ENCODE measurements around the gene SLC52A1.
"Not testable (repeated sequence)": the region's sequence is repeated elsewhere in the genome, so short reads cannot be mapped to it uniquely, and the experiment has no call there.

The SLC52A1 gene

DNA sequence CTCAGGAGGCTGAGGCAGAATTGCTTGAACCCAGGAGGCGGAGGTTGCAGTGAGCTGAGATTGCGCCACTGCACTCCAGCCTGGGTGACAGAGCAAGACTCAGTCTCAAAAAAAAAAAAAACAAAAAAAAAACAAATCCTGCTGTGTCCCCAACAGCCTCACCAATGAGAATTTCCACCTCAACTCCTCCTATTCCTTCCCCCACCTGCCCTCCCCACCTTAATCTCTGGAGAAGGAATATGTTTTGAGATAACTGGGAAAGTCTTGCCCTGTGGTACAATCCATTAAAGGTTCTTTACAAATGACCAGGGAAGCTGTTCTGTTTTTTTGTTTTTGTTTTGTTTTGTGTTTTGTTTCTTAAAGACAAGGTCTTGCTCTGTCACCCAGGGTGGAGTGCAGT is 5.1 kb downstream of the SLC52A1 start:
- DNase-seq = not testable (repeated sequence)

DNA sequence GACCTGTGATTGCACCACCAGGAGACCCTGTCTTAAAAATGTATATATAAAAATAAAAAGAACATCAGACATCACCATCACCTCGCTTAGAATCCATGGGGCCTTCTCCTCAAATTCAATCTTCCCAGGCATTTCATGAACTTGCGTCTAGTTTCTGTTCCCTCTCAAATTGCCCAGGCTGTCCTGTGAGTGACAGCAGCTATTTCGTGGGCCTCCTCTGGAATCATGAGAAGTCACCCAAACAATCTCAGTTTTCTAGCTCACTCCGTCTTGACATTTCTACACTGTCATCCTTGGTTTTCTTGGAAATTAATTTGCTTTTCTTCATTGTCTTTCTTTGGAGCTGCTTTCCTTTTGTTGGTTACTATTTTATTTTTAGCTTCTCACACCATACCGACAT is 7.3 kb downstream of the SLC52A1 start:
- DNase-seq = no peak

DNA sequence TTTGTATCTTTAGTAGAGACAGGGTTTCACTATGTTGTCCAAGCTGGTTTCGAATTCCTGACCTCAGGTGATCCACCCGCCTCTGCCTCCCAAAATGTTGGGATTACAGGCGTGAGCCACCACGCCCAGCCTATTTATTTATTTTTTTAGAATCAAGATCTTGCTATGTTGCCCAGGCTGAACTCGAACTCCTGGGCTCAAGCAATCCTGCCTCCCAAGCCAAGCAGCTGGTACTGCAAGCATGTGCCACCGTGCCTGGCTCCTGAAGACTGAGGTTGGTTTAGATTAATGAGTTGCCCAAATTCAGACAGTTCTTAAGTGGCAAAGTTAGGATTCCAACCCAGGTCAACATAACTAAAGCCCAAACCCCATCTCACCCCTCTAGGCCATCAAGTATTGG is 7.9 kb downstream of the SLC52A1 start:
- DNase-seq = no peak

DNA sequence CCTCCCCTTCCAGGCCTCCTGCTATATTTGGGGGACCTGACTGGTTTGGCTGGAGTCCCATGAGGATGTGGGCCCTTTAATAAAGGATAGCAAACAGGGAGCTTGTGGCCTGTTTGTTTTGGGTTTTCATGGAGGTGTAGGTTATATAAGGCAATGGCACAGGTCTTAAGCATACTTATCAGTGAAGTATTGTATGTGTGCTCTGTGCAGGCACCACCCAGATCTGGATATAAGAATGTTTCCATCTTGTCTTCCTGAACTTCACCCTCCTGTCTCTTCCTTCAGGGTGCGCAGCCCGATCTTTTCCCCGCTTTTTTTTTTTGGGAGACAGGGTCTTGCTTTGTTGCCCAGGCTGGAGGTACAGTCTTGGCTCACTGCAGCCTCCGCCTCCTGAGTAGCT is 10.6 kb downstream of the SLC52A1 start:
- DNase-seq = no peak

DNA sequence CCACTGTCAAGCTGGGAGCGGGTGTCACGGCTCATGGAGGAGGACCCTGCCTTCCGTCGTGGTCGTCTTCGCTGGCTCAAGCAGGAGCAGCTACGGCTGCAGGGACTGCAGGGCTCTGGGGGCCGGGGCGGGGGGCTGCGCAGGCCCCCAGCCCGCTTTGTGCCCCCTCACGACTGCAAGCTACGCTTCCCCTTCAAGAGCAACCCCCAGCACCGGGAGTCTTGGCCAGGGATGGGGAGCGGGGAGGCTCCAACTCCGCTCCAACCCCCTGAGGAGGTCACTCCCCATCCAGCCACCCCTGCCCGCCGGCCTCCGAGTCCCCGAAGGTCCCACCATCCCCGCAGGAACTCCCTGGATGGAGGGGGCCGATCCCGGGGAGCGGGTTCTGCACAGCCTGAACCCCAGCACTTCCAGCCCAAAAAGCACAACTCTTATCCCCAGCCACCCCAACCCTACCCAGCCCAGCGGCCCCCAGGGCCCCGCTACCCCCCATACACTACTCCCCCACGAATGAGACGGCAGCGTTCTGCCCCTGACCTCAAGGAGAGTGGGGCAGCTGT is 11.6 kb downstream of the SLC52A1 start:
- DNase-seq = no peak

DNA sequence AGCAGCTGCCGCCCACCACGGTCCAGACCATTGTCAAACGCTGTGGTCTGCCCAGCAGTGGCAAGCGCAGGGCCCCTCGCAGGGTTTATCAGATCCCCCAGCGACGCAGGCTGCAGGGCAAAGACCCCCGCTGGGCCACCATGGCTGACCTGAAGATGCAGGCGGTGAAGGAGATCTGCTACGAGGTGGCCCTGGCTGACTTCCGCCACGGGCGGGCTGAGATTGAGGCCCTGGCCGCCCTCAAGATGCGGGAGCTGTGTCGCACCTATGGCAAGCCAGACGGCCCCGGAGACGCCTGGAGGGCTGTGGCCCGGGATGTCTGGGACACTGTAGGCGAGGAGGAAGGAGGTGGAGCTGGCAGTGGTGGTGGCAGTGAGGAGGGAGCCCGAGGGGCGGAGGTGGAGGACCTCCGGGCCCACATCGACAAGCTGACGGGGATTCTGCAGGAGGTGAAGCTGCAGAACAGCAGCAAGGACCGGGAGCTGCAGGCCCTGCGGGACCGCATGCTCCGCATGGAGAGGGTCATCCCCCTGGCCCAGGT is 13.0 kb downstream of the SLC52A1 start:
- DNase-seq = no peak

DNA sequence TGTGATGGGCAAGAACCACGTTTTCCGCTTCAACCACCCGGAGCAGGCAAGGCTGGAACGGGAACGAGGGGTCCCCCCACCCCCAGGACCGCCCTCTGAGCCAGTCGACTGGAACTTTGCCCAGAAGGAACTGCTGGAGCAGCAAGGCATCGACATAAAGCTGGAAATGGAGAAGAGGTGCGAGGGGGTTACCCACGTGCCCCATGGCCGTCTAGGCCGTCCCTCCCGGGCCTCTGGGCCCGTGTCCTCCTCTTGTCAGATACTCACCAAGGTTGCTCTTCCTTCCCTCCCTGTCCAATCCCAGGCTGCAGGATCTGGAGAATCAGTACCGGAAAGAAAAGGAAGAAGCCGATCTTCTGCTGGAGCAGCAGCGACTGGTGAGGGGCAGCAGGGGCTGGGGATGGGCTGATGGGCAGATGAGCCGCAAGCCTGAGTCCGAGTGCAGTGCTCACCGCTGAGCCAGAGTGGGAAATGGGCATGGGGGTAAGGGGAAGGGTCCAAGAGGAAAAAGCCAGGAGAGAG is 14.7 kb downstream of the SLC52A1 start:
- DNase-seq = no peak

DNA sequence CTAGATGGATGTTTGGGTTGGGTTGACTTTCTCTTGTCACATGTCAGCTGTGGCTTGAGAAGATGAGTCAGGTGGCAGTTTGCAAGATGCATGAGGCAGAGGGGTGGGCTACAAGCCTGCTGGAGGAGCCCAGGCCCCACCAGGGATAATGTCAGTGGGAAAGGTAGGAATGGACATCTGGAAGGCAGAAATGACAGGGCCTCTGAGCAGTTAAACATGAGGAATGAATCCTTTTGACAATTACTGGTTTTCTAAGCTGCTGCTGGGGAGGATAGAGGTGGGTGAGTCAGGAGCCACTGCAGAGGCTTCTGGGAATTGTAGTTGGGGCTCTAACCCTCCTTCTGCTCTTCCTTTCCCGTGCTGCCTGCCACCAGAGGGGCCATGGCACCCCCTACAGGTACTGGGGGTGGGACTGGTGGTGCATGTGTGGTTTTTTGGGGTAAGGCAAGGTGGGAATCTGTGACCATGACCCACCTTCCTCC is 15.7 kb downstream of the SLC52A1 start:
- no peak for DNase-seq

DNA sequence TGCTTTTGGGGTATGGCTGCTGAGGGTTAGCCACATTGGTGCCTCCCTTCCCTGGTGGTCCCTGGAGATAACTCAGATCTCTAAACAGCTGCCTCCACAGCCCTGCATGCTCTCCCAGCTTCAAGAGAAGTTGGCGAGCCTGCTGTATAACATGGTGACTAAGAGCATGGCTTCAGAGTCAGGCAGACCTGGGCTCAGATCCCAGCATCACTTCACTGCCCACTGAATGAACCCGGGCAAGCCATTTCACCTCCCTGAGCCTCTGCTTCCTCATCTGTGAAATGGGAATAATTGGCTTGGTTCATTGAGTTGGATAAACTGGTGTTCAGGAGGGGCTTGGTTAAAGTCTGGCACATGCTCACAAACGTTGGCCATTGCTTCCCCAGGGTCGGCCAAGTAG is 20.9 kb downstream of the SLC52A1 start:
- DNase-seq = no peak

DNA sequence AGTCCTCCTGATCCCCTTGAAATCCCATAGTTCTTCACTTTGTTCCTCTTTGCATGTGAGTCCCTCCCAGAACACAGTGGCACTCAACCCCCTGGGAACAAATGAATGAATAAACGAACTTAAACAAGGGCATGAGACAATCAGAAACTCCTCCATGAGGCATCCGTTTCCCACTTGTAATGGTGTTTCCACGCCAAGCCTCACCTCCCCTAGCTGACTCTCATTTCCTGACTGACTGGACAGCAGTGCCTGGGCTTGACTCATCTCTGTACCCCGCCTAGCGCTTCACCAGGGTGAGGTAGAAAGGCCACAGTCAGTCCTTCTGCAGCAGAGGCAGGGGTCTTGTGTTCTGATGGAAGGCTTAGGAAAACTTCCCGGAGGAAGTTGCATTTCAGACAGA is 23.3 kb downstream of the SLC52A1 start:
- DNase-seq = no peak

DNA sequence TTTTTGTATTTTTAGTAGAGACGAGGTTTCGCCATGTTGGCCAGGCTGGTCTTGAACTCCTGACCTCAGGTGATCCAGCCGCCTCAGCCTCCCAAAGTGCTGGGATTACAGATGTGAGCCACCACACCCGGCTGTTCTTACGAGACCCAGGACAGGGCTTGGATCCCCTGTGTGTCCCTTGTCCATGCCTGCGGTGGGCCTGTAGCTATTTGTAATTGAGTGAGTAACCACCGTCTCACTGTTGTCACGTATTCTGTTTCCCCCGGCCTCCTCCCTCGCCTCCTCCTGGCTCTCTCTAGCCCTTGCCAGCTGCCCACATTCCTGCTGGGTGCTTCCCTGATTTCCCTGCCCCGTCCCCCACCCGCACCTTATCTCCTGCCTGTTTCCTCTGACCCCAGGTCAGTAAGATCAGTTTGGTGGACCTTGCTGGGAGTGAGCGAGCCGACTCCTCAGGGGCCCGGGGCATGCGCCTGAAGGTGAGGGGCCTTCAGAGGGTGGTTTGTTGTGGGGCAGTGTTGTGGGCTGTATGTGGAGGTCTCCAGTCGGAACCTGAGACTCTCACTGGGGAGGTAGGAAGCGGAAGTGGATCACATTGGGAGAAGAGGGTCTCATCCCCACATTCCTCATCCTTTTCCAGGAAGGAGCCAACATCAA is 31.9 kb downstream of the SLC52A1 start:
- DNase-seq = no peak

DNA sequence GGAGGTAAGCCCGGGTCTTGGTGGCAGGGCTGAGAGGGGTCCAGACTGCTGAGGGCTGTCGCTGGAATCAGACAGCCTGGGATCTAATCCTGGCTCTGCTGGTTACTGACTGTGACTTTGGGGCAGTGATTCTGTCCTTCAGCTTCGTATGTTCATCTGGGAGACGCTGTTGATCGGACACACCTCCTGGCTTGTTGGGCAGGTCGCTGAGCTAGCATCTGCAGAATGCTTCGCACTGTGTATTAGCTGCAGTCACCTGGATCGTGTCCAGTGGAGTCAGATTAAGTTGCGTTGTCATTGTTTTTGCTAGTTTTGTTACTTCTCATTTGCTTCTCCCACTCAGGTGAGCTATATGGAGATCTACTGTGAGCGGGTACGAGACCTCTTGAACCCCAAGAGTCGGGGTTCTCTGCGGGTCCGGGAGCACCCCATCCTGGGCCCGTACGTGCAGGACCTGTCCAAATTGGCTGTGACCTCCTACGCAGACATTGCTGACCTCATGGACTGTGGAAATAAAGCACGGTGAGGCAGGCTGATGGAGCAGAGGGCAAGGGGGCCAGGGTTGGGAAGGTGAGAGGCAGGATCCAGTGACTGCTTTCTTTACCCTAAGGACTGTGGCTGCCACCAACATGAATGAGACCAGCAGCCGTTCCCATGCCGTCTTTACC is 33.0 kb downstream of the SLC52A1 start:
- no peak for DNase-seq

DNA sequence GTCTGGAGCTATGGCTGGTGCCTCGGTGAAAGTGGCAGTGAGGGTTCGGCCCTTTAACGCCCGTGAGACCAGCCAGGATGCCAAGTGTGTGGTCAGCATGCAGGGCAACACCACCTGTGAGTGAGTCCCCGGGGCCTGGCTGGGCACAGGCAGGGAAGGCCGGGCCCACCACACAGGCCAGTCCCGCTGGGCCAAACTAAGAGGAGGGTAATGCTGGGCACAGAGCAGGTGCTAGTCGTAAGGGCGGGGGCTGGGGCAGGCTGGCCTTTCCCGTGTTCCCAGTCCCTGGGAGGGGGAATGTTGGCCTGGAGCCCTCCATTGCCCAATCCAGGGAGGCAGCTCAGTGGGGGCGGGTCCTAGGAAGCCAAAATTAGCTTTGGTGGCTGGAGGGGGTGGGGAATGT is 35.0 kb downstream of the SLC52A1 start:
- no peak for DNase-seq

DNA sequence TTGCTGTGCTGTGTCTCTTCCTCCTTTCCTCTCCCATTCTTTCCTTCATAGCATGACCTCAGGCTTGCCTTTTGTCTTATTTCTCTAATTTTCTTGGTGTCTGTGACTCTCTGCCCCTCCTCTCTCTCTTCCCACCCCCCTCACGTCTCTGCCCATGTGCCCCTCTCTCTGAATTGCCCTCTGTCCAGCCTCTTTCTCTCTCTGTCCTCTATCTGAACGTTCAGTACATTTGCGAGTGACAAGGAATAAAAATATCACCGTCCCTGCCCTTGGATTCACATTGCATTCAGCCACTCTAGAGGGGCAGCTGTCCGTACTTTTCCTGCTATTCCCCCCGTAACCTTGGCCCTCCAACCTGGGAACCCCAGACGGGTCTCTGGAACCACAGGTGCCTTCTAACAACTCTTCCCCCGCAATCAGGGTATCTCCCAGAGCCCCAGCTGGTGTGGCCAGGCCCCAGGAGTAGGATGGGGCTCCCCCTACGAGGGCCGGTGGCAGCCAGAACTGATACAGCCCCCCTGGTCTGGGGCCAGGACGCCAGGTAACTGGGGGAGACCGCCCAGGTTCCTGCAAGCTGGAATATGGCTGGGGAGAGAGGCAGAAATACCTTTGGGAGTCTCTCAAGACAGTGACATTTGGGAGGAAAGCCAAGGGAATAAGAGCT is 35.7 kb downstream of the SLC52A1 start:
- no peak for DNase-seq

DNA sequence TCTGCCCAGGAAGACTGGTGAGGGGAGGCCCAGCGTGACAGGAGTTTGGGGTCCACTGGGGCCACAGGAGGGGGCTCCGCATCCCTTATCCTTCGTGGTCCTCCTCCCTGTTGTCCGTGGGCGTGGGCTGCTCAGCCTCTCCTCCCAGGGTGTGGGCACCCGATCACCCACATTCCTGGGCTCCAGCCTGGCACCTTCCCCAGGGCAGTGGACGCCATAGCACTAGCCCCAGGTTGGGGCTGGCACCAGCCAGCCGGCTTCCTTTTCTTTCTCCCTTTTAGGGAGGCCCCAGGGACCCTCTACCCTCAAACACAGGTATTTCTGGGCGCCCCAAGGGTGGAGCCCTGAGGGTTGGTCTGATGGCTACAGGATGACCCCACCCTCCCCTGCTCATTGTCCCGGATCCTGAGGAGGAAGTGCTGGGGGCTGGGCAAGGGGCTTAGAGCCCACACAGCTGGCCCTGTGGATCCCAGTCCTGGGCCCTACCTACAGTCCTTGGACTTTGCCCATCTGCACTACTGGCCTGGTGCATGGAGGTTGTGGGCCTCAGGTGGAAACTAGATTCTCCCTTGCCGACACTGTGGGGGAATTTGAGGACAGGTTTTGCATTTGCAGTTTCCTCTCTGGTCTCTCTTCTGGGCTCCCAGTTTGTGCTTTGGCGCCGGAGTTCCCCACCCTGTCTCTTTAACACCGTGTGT is 36.3 kb downstream of the SLC52A1 start:
- no peak for DNase-seq

DNA sequence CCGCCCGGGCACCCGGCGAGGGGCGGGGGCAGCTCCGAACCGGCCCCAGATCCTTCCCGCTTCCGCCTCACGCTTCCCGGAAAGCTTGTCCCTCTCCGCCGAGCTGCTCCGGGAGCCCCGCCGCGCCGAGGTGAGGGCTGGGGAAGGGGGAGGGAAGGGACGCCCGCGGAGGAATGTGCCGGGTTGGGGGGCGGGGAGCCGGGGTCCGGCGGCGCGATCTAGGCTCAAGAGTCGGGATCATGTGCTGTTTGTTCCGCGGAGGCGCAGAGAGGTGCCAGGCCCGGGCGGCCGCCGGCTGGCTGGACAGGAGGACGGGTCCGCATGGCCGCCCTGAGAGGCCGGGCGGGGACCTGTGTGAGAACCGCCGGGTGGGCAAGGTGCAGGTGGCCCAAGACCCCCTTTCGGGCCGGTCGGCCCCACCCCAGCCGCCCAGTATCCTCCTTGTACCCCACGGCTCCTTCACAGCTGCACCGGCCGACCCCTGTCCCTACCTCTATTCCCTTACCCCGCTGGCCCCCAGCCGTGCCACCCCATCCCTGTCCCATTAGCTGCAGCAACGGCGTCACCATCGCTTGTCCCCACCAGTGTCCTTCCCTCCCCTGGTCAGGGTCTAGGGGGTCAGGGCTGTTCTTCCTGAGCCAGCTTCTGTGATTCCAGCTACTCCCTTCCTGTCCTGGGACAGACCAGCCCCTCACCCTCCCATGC is 37.0 kb downstream of the SLC52A1 start:
- DNase-seq = no peak

DNA sequence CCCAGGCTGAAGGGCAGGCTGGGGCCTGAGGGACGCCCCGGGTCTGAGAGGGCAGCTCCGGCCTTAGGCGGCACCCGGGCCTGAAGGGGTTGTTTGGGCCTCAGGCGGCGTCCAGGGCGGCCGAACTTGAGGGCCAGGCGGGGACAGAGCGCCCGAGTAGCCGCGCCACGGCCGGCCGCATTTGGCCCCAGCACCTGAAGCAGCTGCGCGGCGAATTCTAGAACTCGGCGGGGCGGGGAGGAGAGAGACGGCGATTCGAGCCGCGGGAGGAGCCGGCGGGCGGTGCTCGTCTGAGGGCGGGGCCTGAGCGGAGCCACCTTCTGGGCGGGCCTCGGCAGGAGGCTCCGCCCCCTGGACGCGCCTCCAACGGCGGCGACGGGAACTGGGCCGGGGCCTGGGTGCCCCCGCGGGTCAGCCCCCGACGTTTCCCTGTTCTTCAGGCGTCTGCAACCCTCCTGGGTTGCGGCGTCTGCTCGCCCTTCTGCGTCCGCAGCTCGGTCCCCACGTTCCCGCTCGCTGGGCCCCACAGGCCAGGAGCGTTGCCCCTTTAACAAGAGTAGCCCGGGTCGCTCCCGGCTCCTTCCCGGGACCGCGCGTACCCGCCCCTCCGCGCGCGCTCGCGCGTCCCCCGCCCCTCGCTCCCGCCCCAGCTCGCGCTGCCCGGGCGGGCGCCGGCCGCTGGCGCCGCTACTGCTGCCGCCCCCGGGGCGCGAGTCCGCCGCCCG is 37.8 kb downstream of the SLC52A1 start, which contains the start of the genes INCA1 and KIF1C:
Gene INCA1 (minus strand): TSS at position 221 of the 725 bp plus-strand sequence. CDS start 3,085 bp downstream, outside the sequence.
Gene KIF1C (plus strand): TSS at position 649 of the 725 bp plus-strand sequence. CDS start 2,297 bp downstream, outside the sequence.
- peak; percentile 84 for DNase-seq

DNA sequence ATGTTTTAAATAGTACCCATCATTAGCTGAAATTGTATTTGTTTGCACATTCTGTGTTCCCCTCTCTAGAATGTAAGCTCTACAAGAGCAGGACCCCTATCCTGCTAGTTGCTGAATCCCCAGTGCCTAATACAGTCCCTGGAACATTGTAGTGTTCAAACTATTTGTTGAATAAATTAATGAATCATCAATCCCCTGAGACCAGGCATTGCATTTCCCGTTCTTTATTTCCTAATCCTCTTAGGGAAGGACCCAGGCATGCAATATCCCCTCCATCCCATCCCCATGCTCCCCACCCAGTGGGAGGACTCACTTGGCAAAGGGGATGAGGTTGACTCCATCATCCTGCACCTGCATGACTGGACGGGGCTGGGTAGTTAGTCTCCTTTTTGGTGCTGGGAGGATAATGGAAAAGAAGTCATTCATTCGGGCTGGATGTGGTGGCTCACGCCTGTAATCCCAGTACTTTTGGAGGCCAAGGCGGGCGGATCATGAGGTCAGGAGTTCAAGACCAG is 41.1 kb downstream of the SLC52A1 start:
- DNase-seq = no peak

DNA sequence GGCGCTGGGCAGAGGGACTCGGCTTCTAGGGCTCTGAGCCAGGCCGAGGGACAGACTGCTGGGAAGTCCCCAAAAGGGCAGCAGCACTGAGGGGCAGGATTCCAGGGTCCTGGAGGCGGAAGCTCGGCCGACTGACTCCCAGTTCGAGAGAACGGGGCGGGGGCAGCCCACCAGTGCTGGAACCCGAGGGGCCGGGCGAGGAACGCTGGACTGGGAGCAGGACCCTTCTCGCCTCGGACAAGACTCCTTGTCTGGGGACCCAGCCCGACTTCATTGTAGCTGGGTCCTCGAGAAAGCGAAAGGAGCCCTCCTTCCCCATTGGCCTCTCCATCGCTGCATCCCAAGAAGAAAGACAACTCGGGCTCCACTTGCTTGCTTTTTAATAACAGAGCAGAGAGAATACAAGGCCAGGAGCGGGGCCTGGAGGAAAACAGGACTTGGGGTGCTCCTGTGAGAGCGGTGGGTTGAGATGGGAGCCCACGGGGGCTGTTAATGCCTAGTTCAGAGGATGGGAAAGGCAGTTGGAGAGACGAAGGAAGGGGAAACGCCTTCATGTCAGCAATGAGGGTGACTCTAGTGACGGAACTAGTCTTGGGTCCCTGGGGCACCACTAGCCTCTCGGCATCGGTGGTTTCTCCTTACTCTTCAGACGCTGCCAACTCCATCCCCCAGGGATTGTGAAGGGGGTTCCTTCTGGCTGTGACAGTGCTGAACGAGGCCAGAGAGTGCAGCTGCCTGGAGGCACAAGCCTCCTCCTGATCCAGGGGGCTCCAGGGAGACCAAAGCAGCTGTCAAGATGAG is 47.3 kb downstream of the SLC52A1 start:
- no peak for DNase-seq
